WTC11 (cell line): ENCODE results near the gene ILF2. TPM values are rescaled to one million over a fixed set of nuclear protein-coding genes. Genes with fewer than 3 reads are reported as not detected.

ENCODE experiments used
- CTCF ChIP-seq: fragments of 200-600 bp; IDR thresholded peaks from 2 replicates; pipeline ENCODE4 v1.8.0; 2022; ENCODE audit warnings: antibody characterized with exemption
- E2F4 ChIP-seq: sonication (generic); formaldehyde crosslinking; IDR thresholded peaks from 2 replicates; pipeline ENCODE4 v1.8.1; 2022; ENCODE audit warnings: low read depth, mild to moderate bottlenecking, moderate library complexity, missing genetic modification reagents, borderline replicate concordance
- E2F5 ChIP-seq: sonication (generic); formaldehyde crosslinking; IDR thresholded peaks from 2 replicates; pipeline ENCODE4 v1.8.1; 2022; ENCODE audit warnings: mild to moderate bottlenecking, moderate library complexity, missing genetic modification reagents
- EMX1 ChIP-seq: fragments of 250-450 bp; sonication (Bioruptor Pico); IDR thresholded peaks from 2 replicates; pipeline ENCODE4 v1.8.0; 2021; ENCODE audit warnings: mild to moderate bottlenecking
- FOXP1 ChIP-seq: sonication (generic); formaldehyde crosslinking; IDR thresholded peaks from 2 replicates; pipeline ENCODE4 v1.8.0; 2022; ENCODE audit warnings: missing genetic modification reagents, mild to moderate bottlenecking, moderate library complexity, borderline replicate concordance
- FOXP4 ChIP-seq: sonication (generic); formaldehyde crosslinking; IDR thresholded peaks from 2 replicates; pipeline ENCODE4 v1.8.0; 2022; ENCODE audit warnings: mild to moderate bottlenecking, missing genetic modification reagents
- HMGA2 ChIP-seq: fragments of 250-450 bp; sonication (Bioruptor Pico); IDR thresholded peaks from 2 replicates; pipeline ENCODE4 v1.4.0; 2021; ENCODE audit warnings: mild to moderate bottlenecking, moderate library complexity
- MAX ChIP-seq: sonication (generic); formaldehyde crosslinking; IDR thresholded peaks from 2 replicates; pipeline ENCODE4 v1.8.0; 2022; ENCODE audit warnings: mild to moderate bottlenecking, missing genetic modification reagents
- PREB ChIP-seq: sonication (generic); formaldehyde crosslinking; IDR thresholded peaks from 2 replicates; pipeline ENCODE4 v1.8.1; 2022; ENCODE audit warnings: mild to moderate bottlenecking, missing genetic modification reagents, moderate library complexity, borderline replicate concordance
- RELA ChIP-seq: sonication (generic); formaldehyde crosslinking; IDR thresholded peaks from 2 replicates; pipeline ENCODE4 v1.8.1; 2022; ENCODE audit warnings: missing genetic modification reagents, mild to moderate bottlenecking, borderline replicate concordance
- ZNF138 ChIP-seq: sonication (generic); formaldehyde crosslinking; conservative IDR thresholded peaks from 2 replicates; pipeline ENCODE4 v1.8.1; 2022; ENCODE audit warnings: mild to moderate bottlenecking, moderate library complexity, missing genetic modification reagents
- total RNA-seq: library from RNA; stranded (reverse); gene quantifications from 3 replicates; pipeline ENCODE4 v1.2.3, GENCODE V29; 2021
- TF ChIP-seq, protein P1 (sequence below): sonication (generic); formaldehyde crosslinking; IDR thresholded peaks from 2 replicates; pipeline ENCODE4 v1.8.1; 2023; ENCODE audit warnings: mild to moderate bottlenecking, moderate library complexity, missing genetic modification reagents
- TF ChIP-seq, protein P2 (sequence below): sonication (generic); formaldehyde crosslinking; IDR thresholded peaks from 2 replicates; pipeline ENCODE4 v1.8.1; 2023; ENCODE audit warnings: mild to moderate bottlenecking, missing genetic modification reagents
- TF ChIP-seq, protein P3 (sequence below): fragments of 250-450 bp; sonication (Bioruptor Pico); conservative IDR thresholded peaks from 2 replicates; pipeline ENCODE4 v1.9.0; 2021; ENCODE audit warnings: mild to moderate bottlenecking
- TF ChIP-seq, protein P4 (sequence below): fragments of 250-450 bp; sonication (Bioruptor Pico); IDR thresholded peaks from 2 replicates; pipeline ENCODE4 v1.9.0; 2021; ENCODE audit warnings: mild to moderate bottlenecking

ILF2 gene
- total RNA-seq, 1 experiment from 2014 or later, result 337 TPM

DNA sequence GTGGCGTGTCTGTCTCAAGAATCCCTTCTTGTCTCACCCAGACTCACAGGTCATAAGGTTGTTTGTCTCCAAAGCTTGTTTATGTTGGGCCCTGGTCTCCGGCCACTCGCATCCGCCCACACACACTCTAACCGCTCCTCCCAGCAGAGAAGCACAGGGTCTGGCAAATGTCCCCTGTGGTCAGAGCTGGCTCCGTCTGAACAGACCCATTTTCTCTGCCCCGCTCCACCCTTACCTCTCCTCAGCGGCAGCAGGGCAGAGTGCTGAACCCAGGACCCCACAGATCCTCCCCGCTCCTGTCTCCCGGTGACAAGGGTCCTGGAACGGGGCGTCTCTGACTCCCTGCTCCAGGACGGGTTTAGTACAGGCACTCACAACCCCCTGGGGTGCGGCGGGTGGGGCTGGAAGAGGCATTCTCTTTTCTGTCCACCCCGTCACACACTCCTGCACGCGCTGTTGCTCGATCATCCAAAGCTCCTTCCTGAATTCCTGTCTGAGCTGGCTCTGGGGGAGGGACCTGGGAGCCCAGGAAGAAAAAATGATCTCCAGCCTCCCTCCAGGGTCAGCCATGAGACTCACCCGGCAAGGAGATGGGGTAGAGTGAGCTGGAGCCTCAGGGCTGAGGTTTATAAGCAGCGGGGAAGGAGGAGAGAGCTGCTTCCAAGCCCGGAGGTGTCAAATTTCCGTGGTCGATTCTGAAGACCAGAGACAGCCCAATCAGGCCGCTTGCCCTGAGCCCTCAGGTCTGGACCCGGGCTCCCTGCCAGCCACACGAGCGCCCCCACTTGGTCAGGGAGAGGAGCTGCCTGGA, 43.7 kb downstream of the ILF2 start, which contains the start of gene S100A13 (continued):
- TF ChIP-seq CTCF (peak; percentile 72; the same call in 1 of the 2 replicates), EMX1 (no peak), MAX (CRISPR knock-in tag) (peak; percentile 69), ZNF138 (CRISPR knock-in tag) (no peak), FOXP4 (CRISPR knock-in tag) (peak; percentile 12; the same call in 1 of the 2 replicates), PREB (CRISPR knock-in tag) (no peak), E2F5 (CRISPR knock-in tag) (no peak), FOXP1 (CRISPR knock-in tag) (no peak), HMGA2 (CRISPR knock-in tag) (no peak), RELA (no peak), E2F4 (CRISPR knock-in tag) (no peak)
- TF ChIP-seq, protein P1, sequence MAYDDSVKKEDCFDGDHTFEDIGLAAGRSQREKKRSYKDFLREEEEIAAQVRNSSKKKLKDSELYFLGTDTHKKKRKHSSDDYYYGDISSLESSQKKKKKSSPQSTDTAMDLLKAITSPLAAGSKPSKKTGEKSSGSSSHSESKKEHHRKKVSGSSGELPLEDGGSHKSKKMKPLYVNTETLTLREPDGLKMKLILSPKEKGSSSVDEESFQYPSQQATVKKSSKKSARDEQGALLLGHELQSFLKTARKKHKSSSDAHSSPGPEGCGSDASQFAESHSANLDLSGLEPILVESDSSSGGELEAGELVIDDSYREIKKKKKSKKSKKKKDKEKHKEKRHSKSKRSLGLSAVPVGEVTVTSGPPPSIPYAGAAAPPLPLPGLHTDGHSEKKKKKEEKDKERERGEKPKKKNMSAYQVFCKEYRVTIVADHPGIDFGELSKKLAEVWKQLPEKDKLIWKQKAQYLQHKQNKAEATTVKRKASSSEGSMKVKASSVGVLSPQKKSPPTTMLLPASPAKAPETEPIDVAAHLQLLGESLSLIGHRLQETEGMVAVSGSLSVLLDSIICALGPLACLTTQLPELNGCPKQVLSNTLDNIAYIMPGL (CRISPR knock-in tag), result peak; percentile 79; the same call in 1 of the 2 replicates
- TF ChIP-seq, protein P2, sequence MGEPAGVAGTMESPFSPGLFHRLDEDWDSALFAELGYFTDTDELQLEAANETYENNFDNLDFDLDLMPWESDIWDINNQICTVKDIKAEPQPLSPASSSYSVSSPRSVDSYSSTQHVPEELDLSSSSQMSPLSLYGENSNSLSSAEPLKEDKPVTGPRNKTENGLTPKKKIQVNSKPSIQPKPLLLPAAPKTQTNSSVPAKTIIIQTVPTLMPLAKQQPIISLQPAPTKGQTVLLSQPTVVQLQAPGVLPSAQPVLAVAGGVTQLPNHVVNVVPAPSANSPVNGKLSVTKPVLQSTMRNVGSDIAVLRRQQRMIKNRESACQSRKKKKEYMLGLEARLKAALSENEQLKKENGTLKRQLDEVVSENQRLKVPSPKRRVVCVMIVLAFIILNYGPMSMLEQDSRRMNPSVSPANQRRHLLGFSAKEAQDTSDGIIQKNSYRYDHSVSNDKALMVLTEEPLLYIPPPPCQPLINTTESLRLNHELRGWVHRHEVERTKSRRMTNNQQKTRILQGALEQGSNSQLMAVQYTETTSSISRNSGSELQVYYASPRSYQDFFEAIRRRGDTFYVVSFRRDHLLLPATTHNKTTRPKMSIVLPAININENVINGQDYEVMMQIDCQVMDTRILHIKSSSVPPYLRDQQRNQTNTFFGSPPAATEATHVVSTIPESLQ, result no peak
- TF ChIP-seq, protein P3, sequence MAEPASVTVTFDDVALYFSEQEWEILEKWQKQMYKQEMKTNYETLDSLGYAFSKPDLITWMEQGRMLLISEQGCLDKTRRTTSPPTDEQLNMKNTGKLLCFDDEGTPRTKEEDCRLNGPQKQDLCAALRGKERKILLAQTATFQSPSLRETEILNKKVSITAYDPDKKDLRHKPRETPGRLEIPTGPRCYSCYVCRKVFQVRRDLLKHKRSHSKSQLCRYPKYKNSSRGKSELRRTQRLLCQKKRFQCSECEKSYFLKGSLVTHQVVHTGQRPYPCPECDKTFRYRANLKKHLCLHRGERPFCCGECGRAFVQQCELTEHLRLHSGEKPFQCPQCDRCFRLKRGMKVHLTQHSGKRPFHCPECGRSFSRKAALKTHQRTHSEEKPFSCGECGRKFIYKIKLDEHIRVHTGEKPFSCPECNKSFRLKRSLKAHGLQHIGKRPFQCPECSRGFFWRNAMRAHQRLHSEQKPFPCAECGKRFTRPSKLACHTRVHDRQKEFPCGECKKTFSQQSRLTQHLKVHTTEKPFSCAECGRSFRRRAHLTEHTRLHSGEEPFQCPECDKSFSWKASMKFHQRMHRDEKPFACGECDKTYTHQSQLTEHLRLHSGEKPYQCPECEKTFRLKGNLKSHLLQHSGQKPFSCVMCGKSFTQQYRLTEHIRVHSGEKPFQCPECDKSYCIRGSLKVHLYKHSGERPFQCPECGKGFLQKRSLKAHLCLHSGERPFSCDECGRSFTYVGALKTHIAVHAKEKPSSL (CRISPR knock-in tag), result no peak
- TF ChIP-seq, protein P4, sequence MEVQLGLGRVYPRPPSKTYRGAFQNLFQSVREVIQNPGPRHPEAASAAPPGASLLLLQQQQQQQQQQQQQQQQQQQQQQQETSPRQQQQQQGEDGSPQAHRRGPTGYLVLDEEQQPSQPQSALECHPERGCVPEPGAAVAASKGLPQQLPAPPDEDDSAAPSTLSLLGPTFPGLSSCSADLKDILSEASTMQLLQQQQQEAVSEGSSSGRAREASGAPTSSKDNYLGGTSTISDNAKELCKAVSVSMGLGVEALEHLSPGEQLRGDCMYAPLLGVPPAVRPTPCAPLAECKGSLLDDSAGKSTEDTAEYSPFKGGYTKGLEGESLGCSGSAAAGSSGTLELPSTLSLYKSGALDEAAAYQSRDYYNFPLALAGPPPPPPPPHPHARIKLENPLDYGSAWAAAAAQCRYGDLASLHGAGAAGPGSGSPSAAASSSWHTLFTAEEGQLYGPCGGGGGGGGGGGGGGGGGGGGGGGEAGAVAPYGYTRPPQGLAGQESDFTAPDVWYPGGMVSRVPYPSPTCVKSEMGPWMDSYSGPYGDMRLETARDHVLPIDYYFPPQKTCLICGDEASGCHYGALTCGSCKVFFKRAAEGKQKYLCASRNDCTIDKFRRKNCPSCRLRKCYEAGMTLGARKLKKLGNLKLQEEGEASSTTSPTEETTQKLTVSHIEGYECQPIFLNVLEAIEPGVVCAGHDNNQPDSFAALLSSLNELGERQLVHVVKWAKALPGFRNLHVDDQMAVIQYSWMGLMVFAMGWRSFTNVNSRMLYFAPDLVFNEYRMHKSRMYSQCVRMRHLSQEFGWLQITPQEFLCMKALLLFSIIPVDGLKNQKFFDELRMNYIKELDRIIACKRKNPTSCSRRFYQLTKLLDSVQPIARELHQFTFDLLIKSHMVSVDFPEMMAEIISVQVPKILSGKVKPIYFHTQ, result no peak
